ENCODE measurements around the gene ERCC2. TPM values are rescaled to one million over a fixed set of nuclear protein-coding genes. Genes with fewer than 3 reads are reported as not detected.

Gene ERCC2
- total and polyA plus RNA-seq, 4 donors = 3.3 to 8.7 (median 8.2) TPM

DNA sequence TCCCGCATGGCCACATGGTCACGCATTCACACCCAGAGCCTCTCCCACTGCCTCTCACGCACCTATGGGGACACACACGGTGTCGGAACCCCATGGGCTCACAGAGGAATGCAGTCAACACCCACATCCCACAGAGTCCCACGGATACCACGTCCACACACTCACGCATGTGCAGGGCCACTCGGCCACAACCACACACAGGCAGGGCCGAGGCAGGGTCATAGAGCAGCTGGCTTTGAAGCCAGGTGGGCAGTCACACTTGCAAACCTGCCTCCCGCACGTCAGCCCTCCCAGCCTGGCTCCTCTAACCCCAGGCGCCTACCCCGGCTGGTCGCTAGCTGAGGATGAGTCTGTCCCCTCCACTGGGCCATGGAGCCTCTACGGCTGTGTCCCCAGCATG, 8.1 kb downstream of the ERCC2 start:
- no peak for DNase-seq (ENCODE audit: low spot score)
- no peaks in the 10 kb centered on the region for H3K27me3 ChIP-seq (ENCODE audit: control insufficient read depth in 4 of 4, insufficient read depth in 4 of 4, low read length in 3 of 4)
- H3K36me3 ChIP-seq (ENCODE audit: control insufficient read depth in 4 of 4, insufficient read depth in 3 of 4, low read depth in 1 of 4, low read length in 3 of 4) = peaks cover 0 to 21% (median 3%) of the 10 kb centered on the region in 4 donors
- no peak overlapping the region for H3K4me3 ChIP-seq (ENCODE audit: low read depth in 1 of 3, low read length in 3 of 3)
- H3K27ac ChIP-seq (ENCODE audit: low read depth in 1 of 2, low read length in 2 of 2) = no peak overlapping the region
- H3K9me3 ChIP-seq (ENCODE audit: control insufficient read depth in 4 of 4, low read length in 3 of 4) = no peaks in the 10 kb centered on the region
- TF ChIP-seq JUND (IDR thresholded peaks at IDR 0.05) (no peak), FOXA2 (IDR thresholded peaks at IDR 0.05) (no peak), NR2F2 (IDR thresholded peaks at IDR 0.05) (no peak), RXRA (IDR thresholded peaks at IDR 0.05) (no peak), YY1 (IDR thresholded peaks at IDR 0.05) (no peak), HNF4G (IDR thresholded peaks at IDR 0.05) (no peak), RAD21 (IDR thresholded peaks at IDR 0.05) (no peak)
- TF ChIP-seq, protein P1, sequence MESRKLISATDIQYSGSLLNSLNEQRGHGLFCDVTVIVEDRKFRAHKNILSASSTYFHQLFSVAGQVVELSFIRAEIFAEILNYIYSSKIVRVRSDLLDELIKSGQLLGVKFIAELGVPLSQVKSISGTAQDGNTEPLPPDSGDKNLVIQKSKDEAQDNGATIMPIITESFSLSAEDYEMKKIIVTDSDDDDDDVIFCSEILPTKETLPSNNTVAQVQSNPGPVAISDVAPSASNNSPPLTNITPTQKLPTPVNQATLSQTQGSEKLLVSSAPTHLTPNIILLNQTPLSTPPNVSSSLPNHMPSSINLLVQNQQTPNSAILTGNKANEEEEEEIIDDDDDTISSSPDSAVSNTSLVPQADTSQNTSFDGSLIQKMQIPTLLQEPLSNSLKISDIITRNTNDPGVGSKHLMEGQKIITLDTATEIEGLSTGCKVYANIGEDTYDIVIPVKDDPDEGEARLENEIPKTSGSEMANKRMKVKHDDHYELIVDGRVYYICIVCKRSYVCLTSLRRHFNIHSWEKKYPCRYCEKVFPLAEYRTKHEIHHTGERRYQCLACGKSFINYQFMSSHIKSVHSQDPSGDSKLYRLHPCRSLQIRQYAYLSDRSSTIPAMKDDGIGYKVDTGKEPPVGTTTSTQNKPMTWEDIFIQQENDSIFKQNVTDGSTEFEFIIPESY (IDR thresholded peaks at IDR 0.05) = no peak
- TF ChIP-seq, protein P2, sequence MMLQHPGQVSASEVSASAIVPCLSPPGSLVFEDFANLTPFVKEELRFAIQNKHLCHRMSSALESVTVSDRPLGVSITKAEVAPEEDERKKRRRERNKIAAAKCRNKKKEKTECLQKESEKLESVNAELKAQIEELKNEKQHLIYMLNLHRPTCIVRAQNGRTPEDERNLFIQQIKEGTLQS (IDR thresholded peaks at IDR 0.05) = no peak
- TF ChIP-seq, protein P3, sequence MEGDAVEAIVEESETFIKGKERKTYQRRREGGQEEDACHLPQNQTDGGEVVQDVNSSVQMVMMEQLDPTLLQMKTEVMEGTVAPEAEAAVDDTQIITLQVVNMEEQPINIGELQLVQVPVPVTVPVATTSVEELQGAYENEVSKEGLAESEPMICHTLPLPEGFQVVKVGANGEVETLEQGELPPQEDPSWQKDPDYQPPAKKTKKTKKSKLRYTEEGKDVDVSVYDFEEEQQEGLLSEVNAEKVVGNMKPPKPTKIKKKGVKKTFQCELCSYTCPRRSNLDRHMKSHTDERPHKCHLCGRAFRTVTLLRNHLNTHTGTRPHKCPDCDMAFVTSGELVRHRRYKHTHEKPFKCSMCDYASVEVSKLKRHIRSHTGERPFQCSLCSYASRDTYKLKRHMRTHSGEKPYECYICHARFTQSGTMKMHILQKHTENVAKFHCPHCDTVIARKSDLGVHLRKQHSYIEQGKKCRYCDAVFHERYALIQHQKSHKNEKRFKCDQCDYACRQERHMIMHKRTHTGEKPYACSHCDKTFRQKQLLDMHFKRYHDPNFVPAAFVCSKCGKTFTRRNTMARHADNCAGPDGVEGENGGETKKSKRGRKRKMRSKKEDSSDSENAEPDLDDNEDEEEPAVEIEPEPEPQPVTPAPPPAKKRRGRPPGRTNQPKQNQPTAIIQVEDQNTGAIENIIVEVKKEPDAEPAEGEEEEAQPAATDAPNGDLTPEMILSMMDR (IDR thresholded peaks at IDR 0.05; ENCODE audit: low read depth, low read length, missing input control) = no peak
- TF ChIP-seq, protein P4, sequence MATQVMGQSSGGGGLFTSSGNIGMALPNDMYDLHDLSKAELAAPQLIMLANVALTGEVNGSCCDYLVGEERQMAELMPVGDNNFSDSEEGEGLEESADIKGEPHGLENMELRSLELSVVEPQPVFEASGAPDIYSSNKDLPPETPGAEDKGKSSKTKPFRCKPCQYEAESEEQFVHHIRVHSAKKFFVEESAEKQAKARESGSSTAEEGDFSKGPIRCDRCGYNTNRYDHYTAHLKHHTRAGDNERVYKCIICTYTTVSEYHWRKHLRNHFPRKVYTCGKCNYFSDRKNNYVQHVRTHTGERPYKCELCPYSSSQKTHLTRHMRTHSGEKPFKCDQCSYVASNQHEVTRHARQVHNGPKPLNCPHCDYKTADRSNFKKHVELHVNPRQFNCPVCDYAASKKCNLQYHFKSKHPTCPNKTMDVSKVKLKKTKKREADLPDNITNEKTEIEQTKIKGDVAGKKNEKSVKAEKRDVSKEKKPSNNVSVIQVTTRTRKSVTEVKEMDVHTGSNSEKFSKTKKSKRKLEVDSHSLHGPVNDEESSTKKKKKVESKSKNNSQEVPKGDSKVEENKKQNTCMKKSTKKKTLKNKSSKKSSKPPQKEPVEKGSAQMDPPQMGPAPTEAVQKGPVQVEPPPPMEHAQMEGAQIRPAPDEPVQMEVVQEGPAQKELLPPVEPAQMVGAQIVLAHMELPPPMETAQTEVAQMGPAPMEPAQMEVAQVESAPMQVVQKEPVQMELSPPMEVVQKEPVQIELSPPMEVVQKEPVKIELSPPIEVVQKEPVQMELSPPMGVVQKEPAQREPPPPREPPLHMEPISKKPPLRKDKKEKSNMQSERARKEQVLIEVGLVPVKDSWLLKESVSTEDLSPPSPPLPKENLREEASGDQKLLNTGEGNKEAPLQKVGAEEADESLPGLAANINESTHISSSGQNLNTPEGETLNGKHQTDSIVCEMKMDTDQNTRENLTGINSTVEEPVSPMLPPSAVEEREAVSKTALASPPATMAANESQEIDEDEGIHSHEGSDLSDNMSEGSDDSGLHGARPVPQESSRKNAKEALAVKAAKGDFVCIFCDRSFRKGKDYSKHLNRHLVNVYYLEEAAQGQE (IDR thresholded peaks at IDR 0.05) = no peak
- H3K4me1 ChIP-seq (ENCODE audit: control insufficient read depth in 4 of 4, insufficient read depth in 4 of 4, low read length in 3 of 4) = no peaks in the 10 kb centered on the region
- 92% methylated on average over 16 of the region's 16 CpGs for WGBS
- H3K9ac ChIP-seq (ENCODE audit: low read depth in 1 of 2, low read length in 2 of 2) = no peak overlapping the region

DNA sequence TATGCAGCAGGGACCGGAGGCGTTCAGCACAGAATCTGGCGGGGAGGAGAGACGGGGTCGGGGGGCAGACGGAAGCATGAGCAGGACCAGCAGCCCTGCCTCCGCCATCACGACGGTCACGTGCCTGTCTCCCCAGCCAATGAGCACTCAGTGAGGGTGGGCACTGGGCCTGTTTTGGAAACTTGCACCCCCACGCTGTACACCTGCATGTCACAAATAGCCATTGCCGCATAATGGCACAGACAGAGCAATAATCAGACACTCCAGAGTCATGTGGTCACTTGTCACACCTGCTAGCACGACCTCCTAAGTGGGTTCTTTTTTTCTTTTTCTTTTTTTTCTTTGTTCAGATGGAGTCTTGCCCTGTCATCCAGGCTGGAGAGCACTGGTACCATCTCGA, 8.8 kb downstream of the ERCC2 start:
- H3K9ac ChIP-seq (ENCODE audit: low read depth in 1 of 2, low read length in 2 of 2) = no peak overlapping the region
- whole genome bisulfite sequencing = 96% methylated on average over 14 of the region's 14 CpGs
- no peaks in the 10 kb centered on the region for H3K4me1 ChIP-seq (ENCODE audit: control insufficient read depth in 4 of 4, insufficient read depth in 4 of 4, low read length in 3 of 4)
- DNase-seq (ENCODE audit: low spot score) = no peak
- no peaks in the 10 kb centered on the region for H3K27me3 ChIP-seq (ENCODE audit: control insufficient read depth in 4 of 4, insufficient read depth in 4 of 4, low read length in 3 of 4)
- H3K36me3 ChIP-seq (ENCODE audit: control insufficient read depth in 4 of 4, insufficient read depth in 3 of 4, low read depth in 1 of 4, low read length in 3 of 4) = peaks cover 0 to 25% (median 5%) of the 10 kb centered on the region in 4 donors
- H3K4me3 ChIP-seq (ENCODE audit: low read depth in 1 of 3, low read length in 3 of 3) = no peak overlapping the region
- no peaks in the 10 kb centered on the region for H3K9me3 ChIP-seq (ENCODE audit: control insufficient read depth in 4 of 4, low read length in 3 of 4)
- TF ChIP-seq EGR1 (IDR thresholded peaks at IDR 0.05; ENCODE audit: low read depth in 2 of 2) (no peak), GABPA (IDR thresholded peaks at IDR 0.05 in 1 of 2, conservative IDR thresholded peaks at IDR 0.05 in 1 of 2) (no peak), RAD21 (IDR thresholded peaks at IDR 0.05) (no peak), RXRA (IDR thresholded peaks at IDR 0.05) (no peak), YY1 (IDR thresholded peaks at IDR 0.05) (no peak)
- TF ChIP-seq, protein P1 (IDR thresholded peaks at IDR 0.05) = no peak
- H3K27ac ChIP-seq (ENCODE audit: low read depth in 1 of 2, low read length in 2 of 2) = no peak overlapping the region

All from liver (tissue), 9 donors.